GM23338 (cell line): ENCODE measurements around the gene USP6NL. TPM values are rescaled to one million over a fixed set of nuclear protein-coding genes. Genes with fewer than 3 reads are reported as not detected.

ENCODE experiments used
- ATAC-seq: fragments of 200-7000 bp; cut with Tn5 transposase; 3 replicates; pipeline ENCODE4 v1.9.1; 2020
- DNase-seq: peaks from one replicate; pipeline ENCODE4 v3.0.0-alpha.2; 2015; ENCODE audit warnings: low spot score
- H2AFZ ChIP-seq: fragments of 200-600 bp; sonication (generic); 2 replicates; pipeline ENCODE4 v1.8.0; 2016; ENCODE audit warnings: antibody characterized with exemption, mild to moderate bottlenecking, moderate library complexity
- H3F3A ChIP-seq: fragments of 200-600 bp; sonication (generic); replicated peaks from 2 replicates; pipeline ENCODE4 v1.8.0; 2017; ENCODE audit warnings: antibody characterized with exemption, mixed run types, low read depth
- H3K27ac ChIP-seq: fragments of 200-600 bp; sonication (generic); 2 replicates; pipeline ENCODE4 v1.6.1; 2016; ENCODE audit warnings: low read depth
- H3K27me3 ChIP-seq: fragments of 200-600 bp; sonication (generic); 2 replicates; pipeline ENCODE4 v1.8.0; 2016; ENCODE audit warnings: mild to moderate bottlenecking, mixed run types, moderate library complexity; ENCODE audit not compliant: insufficient read depth
- H3K36me3 ChIP-seq: fragments of 200-600 bp; sonication (generic); 2 replicates; pipeline ENCODE4 v1.8.0; 2016; ENCODE audit warnings: mild to moderate bottlenecking; ENCODE audit not compliant: insufficient read depth
- H3K4me1 ChIP-seq: fragments of 200-600 bp; sonication (generic); 2 replicates; pipeline ENCODE4 v1.8.0; 2016; ENCODE audit warnings: mild to moderate bottlenecking, moderate library complexity; ENCODE audit not compliant: insufficient read depth
- H3K4me2 ChIP-seq: fragments of 200-600 bp; sonication (generic); 2 replicates; pipeline ENCODE4 v1.7.1; 2017; ENCODE audit warnings: mixed run types
- H3K4me3 ChIP-seq: fragments of 200-600 bp; sonication (generic); 2 replicates; pipeline ENCODE4 v1.6.1; 2016; ENCODE audit warnings: mixed run types
- H3K79me2 ChIP-seq: fragments of 200-600 bp; sonication (generic); replicated peaks from 2 replicates; pipeline ENCODE4 v1.8.0; 2017; ENCODE audit warnings: mild to moderate bottlenecking; ENCODE audit not compliant: insufficient read depth
- H3K9me2 ChIP-seq: fragments of 200-600 bp; sonication (generic); 2 replicates; pipeline ENCODE4 v1.8.0; 2017; ENCODE audit not compliant: insufficient read depth
- H4K20me1 ChIP-seq: fragments of 200-600 bp; sonication (generic); replicated peaks from 2 replicates; pipeline ENCODE4 v1.8.0; 2017; ENCODE audit warnings: mild to moderate bottlenecking; ENCODE audit not compliant: insufficient read depth
- H3K27ac Mint-ChIP-seq: 2 replicates; pipeline ENCODE4 v1.8.0; 2020; ENCODE audit warnings: inconsistent platforms, mild to moderate bottlenecking, moderate library complexity, mixed read lengths
- H3K27me3 Mint-ChIP-seq: 3 replicates; pipeline ENCODE4 v1.8.0; 2022; ENCODE audit warnings: low read depth, mild to moderate bottlenecking, moderate library complexity, mixed read lengths, inconsistent platforms; ENCODE audit not compliant: insufficient read depth, poor library complexity
- H3K36me3 Mint-ChIP-seq: 3 replicates; pipeline ENCODE4 v1.8.0; 2021; ENCODE audit warnings: low read depth, mild to moderate bottlenecking, inconsistent platforms, moderate library complexity, mixed read lengths
- H3K4me1 Mint-ChIP-seq: 3 replicates; pipeline ENCODE4 v1.8.0; 2020; ENCODE audit warnings: mild to moderate bottlenecking, inconsistent platforms, mixed read lengths
- H3K4me3 Mint-ChIP-seq: 3 replicates; pipeline ENCODE4 v1.8.0; 2021; ENCODE audit warnings: moderate library complexity, mild to moderate bottlenecking, inconsistent platforms, mixed read lengths
- H3K9me3 Mint-ChIP-seq: 3 replicates; pipeline ENCODE4 v1.8.0; 2020; ENCODE audit warnings: moderate library complexity, mild to moderate bottlenecking, inconsistent platforms, mixed read lengths
- CREB1 ChIP-seq: fragments of 250-450 bp; sonication (Bioruptor Pico); IDR thresholded peaks from 2 replicates; pipeline ENCODE4 v1.5.0; 2020; ENCODE audit warnings: low read depth, mild to moderate bottlenecking, moderate library complexity
- EZH2 ChIP-seq: fragments of 200-600 bp; sonication (generic); IDR thresholded peaks from one replicate; pipeline ENCODE4 v1.8.0; 2017; ENCODE audit warnings: antibody characterized with exemption, mild to moderate bottlenecking, low read depth; ENCODE audit not compliant: unreplicated experiment
- EZH2phosphoT487 ChIP-seq: fragments of 200-600 bp; sonication (generic); IDR thresholded peaks from one replicate; pipeline ENCODE4 v1.8.1; 2018; ENCODE audit warnings: antibody characterized with exemption; ENCODE audit not compliant: unreplicated experiment
- POLR2AphosphoS5 ChIP-seq: IDR thresholded peaks from 2 replicates; pipeline ENCODE4 v1.6.1; 2016; ENCODE audit warnings: antibody characterized with exemption, low read depth
- ZNF114 ChIP-seq: fragments of 250-450 bp; sonication (Bioruptor Pico); IDR thresholded peaks from 2 replicates; pipeline ENCODE4 v1.5.0; 2020; ENCODE audit warnings: mild to moderate bottlenecking, moderate library complexity
- ZNF462 ChIP-seq: fragments of 250-450 bp; sonication (Bioruptor Pico); IDR thresholded peaks from 2 replicates; pipeline ENCODE4 v1.5.0; 2020; ENCODE audit warnings: mild to moderate bottlenecking, moderate library complexity
- polyA plus RNA-seq: library from polyadenylated mRNA; unstranded; fragments of >200 nt; fragmentation: Nextera tagmentation; extraction: Ambion mirVana; gene quantifications from 2 replicates; pipeline ENCODE4 v1.2.1, GENCODE V29; 2016
- total RNA-seq: library from RNA; depleted of rRNA; stranded (reverse); fragments of >200 nt; shearing (Covaris generic); gene quantifications from 2 replicates; pipeline ENCODE4 v1.2.3, GENCODE V29; 2014

Gene USP6NL
- total and polyA plus RNA-seq, 2 experiments from 2014 or later, result 8.1 to 29.7 TPM

- no peak for TF ChIP-seq ZNF462
- TF ChIP-seq CREB1 (CRISPR knock-in tag), result no peak
- no peak for TF ChIP-seq ZNF114
- no peak for TF ChIP-seq EZH2
- TF ChIP-seq EZH2phosphoT487, result no peak
- TF ChIP-seq POLR2AphosphoS5, result no peak
Measured at GRCh38 chr10:11642566-11642965, 31.1 kb upstream of the USP6NL start (continued).

GRCh38 chr10:11639849-11640764 lies 28.7 kb upstream of the USP6NL start:
- Histone ChIP-seq H2AFZ (0 out of 2 replicates have a peak overlapping the region, but pooled peaks have one; percentile 74), H4K20me1 (no peaks in the 10 kb centered on the region), H3K9me2 (no peaks in the 10 kb centered on the region), H3K27me3 (no peaks in the 10 kb centered on the region), H3K4me2 (no peak overlapping the region), H3K4me3 (no peak overlapping the region), H3K4me1 (no peaks in the 10 kb centered on the region), H3F3A (no peaks in the 10 kb centered on the region), H3K27ac (no peak overlapping the region), H3K36me3 (no peaks in the 10 kb centered on the region), H3K79me2 (no peaks in the 10 kb centered on the region)
- Mint-ChIP-seq H3K36me3 (no peaks in the 10 kb centered on the region), H3K4me1 (no peaks in the 10 kb centered on the region), H3K27me3 (peaks cover 6% of the 10 kb centered on the region), H3K4me3 (no peak overlapping the region), H3K27ac (no peak overlapping the region), H3K9me3 (no peaks in the 10 kb centered on the region)
- ATAC-seq (no peak), DNase-seq (no peak)
- TF ChIP-seq ZNF462 (no peak), EZH2phosphoT487 (no peak), EZH2 (no peak)
